Fibroblast of lung (primary cell): ENCODE data around the gene CCR7.

ENCODE experiments used
- CTCF ChIP-seq, 2 donors: IDR thresholded peaks in 1 of 2; conservative IDR thresholded peaks in 1 of 2; 1 replicate in 1 of 2; 2 replicates in 1 of 2; pipeline ENCODE4 v1.5.1; 2011 to 2012; ENCODE audit warnings: low read length in 2 of 2, control low read depth in 1 of 2, inconsistent platforms in 1 of 2, low read depth in 1 of 2, mild to moderate bottlenecking in 1 of 2
- EZH2 ChIP-seq: IDR thresholded peaks from 2 replicates; pipeline ENCODE4 v1.5.1; 2012; ENCODE audit warnings: low read length, control low read depth, mild to moderate bottlenecking; ENCODE audit errors: missing control alignments

- TF ChIP-seq CTCF (conservative IDR thresholded peaks at IDR 0.05 in 1 of 2, IDR thresholded peaks at IDR 0.05 in 1 of 2; ENCODE audit: low read depth in 1 of 2, low read length in 2 of 2): no peak
- TF ChIP-seq EZH2: no peak
These were observed 35.3 kb downstream of the CCR7 start for GRCh38 chr17:40529991-40530390.
